Hypothalamus (tissue), 51 donors: ENCODE results near the gene SRSF4.

Experiments
- DNase-seq, 51 donors: peaks; one replicate each; lab custom pipeline; 2025; lab: John Stamatoyannopoulos, UW

The SRSF4 gene

GRCh38 chr1:29100487-29100886 is 81.2 kb downstream of the SRSF4 start:
- DNase-seq = no peak

DNA sequence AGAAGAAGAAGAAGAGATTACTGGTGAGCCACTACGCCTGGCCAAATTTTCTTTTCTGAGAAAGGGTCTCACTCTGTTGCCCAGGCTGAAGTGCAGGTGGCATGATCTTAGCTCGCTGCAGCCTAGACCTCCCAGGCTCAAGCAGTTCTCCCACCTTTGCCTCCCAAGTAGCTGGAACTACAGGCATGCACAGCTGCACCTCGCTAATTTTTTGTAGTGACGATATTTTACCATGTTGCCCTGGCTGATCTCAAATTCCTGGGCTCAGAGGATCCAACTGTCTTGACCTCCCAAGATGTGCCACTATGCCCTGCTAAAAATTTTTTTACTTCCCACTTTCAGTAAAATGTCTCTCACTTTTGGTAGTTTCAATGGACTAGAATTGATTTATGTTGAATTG is 82.4 kb downstream of the SRSF4 start:
- no peak for DNase-seq
